Neural crest cell (in vitro differentiated cells): Measurements from ENCODE around the gene STK4. TPM values are rescaled to one million over a fixed set of nuclear protein-coding genes. Genes with fewer than 3 reads are reported as not detected.

ENCODE experiments used
- DNase-seq: peaks from one replicate; pipeline ENCODE4 v3.0.0; 2021; ENCODE audit warnings: low read depth, mixed read lengths, low spot score
- H3K27ac Mint-ChIP-seq: one replicate; pipeline ENCODE4 v1.8.0; 2021; ENCODE audit warnings: mild to moderate bottlenecking, mixed read lengths; ENCODE audit not compliant: unreplicated experiment
- H3K27me3 Mint-ChIP-seq: 2 replicates; pipeline ENCODE4 v1.8.0; 2021; ENCODE audit warnings: low read depth, mild to moderate bottlenecking, mixed read lengths
- H3K36me3 Mint-ChIP-seq: 2 replicates; pipeline ENCODE4 v1.8.0; 2021; ENCODE audit warnings: low read depth, mild to moderate bottlenecking, mixed read lengths
- H3K4me1 Mint-ChIP-seq: 2 replicates; pipeline ENCODE4 v1.8.0; 2021; ENCODE audit warnings: mixed read lengths
- H3K4me3 Mint-ChIP-seq: one replicate; pipeline ENCODE4 v1.8.0; 2021; ENCODE audit warnings: mild to moderate bottlenecking, mixed read lengths
- H3K9me3 Mint-ChIP-seq: 2 replicates; pipeline ENCODE4 v1.8.0; 2021; ENCODE audit warnings: mixed read lengths
- total RNA-seq: library from RNA; stranded (reverse); gene quantifications from 2 replicates; pipeline ENCODE4 v1.2.1, GENCODE V29; 2021
- TF ChIP-seq, protein P1 (sequence below): fragments of 200-600 bp; sonication (generic); conservative IDR thresholded peaks from 2 replicates; pipeline ENCODE4 v1.5.0; 2021; ENCODE audit warnings: antibody characterized with exemption, mild to moderate bottlenecking

The STK4 gene
- total RNA-seq, 1 donor from 2014 or later, result 41.2 TPM

DNA sequence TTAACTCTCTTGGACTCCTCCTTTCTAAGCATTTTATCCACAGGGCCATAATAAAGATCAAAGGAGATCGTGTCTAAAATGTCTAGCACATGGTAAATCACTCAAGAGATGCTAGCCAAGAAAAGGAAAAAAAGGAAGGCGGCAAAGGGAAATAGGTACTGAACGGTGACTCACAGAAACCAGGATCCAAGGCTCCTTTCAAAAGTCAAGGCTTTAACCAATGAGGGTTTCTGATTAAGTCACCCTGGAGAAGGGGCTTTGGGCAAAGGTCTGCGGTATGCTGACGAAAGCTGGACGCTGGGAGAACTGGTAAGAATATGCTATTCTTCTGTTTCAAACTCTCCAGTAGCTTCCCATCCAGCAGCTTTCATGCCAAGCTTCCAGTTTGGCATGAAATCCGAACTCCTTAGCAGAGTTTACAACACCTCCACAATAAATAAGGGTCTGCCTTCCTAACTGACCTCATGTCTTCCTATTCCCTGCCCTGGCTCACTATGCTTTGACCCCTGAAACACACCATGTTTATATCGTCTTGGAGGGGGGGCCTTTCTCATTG lies 7.2 kb upstream of the STK4 start:
- H3K4me1 Mint-ChIP-seq, result peaks cover 35% of the 10 kb centered on the region

DNA sequence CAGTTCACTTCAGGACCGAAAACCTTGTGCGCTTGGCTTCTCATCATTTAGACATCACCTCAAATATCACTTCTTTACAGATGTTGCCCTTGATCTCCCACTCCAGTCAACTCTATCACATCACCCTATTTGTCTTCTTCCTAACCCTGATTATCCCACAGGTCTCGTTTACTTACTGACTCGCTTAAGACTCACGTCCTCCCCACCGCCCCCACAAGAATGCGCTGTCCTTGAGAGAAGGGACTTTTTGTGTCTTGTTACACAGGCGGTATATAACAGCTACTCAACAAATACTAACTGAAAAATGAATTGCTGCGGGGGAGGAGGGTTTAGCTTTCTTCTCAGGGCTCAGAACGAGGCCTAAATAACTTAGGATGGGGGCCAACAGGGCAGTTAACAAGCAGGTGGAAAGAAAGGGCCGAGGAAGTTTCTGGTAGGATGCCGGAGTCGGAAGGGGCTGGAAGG lies 6.6 kb upstream of the STK4 start:
- Mint-ChIP-seq H3K36me3 (peaks cover 6% of the 10 kb centered on the region), H3K27ac (peak overlapping the region; percentile 93), H3K4me1 (peaks cover 35% of the 10 kb centered on the region), H3K9me3 (no peaks in the 10 kb centered on the region), H3K4me3 (peak overlapping the region; percentile 97), H3K27me3 (no peaks in the 10 kb centered on the region)
- TF ChIP-seq, protein P1, sequence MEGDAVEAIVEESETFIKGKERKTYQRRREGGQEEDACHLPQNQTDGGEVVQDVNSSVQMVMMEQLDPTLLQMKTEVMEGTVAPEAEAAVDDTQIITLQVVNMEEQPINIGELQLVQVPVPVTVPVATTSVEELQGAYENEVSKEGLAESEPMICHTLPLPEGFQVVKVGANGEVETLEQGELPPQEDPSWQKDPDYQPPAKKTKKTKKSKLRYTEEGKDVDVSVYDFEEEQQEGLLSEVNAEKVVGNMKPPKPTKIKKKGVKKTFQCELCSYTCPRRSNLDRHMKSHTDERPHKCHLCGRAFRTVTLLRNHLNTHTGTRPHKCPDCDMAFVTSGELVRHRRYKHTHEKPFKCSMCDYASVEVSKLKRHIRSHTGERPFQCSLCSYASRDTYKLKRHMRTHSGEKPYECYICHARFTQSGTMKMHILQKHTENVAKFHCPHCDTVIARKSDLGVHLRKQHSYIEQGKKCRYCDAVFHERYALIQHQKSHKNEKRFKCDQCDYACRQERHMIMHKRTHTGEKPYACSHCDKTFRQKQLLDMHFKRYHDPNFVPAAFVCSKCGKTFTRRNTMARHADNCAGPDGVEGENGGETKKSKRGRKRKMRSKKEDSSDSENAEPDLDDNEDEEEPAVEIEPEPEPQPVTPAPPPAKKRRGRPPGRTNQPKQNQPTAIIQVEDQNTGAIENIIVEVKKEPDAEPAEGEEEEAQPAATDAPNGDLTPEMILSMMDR, result no peak
- DNase-seq, result no peak

More for the DNA sequence above, 7.2 kb upstream of the STK4 start:
- peaks cover 7% of the 10 kb centered on the region for H3K36me3 Mint-ChIP-seq
- H3K4me3 Mint-ChIP-seq, result peak overlapping the region; percentile 97
- DNase-seq, result no peak
- H3K9me3 Mint-ChIP-seq, result no peaks in the 10 kb centered on the region
- H3K27ac Mint-ChIP-seq, result peak overlapping the region; percentile 4
- TF ChIP-seq, protein P1, result no peak
- no peaks in the 10 kb centered on the region for H3K27me3 Mint-ChIP-seq

DNA sequence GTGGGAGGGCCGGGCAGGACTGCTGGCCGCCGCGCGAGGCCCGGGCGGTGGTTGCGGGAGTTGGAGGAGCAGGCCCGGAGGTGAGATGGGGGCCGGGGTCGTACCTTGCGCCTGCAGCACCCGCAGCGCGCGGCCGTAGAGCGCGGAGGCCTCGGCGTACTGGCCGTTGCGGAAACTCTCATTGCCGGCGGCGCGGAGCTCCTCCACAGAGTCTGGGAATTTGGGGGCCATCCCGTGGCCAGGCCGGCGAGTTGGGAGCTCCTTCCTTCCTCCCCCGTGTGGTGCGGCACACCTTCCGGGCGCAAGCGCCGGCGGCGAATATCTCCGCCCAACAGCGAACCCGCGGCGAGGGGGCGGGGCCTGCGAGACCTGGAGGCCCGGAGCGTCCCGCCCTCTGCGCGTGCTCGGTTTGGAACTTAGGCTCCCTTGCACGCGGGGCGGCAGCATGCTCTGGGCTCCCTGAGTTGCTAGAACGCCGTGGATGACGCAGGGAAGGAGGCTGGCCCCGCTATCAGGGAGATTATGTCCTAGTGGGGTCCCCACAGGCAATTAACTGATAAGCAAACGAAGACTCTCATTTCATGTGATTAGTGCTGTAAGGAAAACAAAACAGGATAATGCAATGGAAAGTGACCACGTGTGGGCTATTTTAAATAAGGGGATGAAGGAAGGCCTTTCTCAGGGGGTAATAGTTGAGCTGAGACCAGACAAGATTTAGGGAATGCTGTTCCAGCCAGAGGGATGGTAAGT lies 6.0 kb upstream of the STK4 start, which contains the start of gene TOMM34:
TOMM34 (minus strand) TSS at position 295 of the 750 bp plus-strand sequence; CDS start at position 231, 64 bp downstream.
- H3K4me3 Mint-ChIP-seq, result peak within 1 kb of the TSS; percentile 97
- H3K4me1 Mint-ChIP-seq, result peaks cover 35% of the 10 kb centered on the region
- H3K36me3 Mint-ChIP-seq, result peaks cover 6% of the 10 kb centered on the region
- DNase-seq, result peak; percentile 85
- no peaks in the 10 kb centered on the region for H3K27me3 Mint-ChIP-seq
- TF ChIP-seq, protein P1, result no peak
- no peaks in the 10 kb centered on the region for H3K9me3 Mint-ChIP-seq
- H3K27ac Mint-ChIP-seq, result peak within 1 kb of the TSS; percentile 93

DNA sequence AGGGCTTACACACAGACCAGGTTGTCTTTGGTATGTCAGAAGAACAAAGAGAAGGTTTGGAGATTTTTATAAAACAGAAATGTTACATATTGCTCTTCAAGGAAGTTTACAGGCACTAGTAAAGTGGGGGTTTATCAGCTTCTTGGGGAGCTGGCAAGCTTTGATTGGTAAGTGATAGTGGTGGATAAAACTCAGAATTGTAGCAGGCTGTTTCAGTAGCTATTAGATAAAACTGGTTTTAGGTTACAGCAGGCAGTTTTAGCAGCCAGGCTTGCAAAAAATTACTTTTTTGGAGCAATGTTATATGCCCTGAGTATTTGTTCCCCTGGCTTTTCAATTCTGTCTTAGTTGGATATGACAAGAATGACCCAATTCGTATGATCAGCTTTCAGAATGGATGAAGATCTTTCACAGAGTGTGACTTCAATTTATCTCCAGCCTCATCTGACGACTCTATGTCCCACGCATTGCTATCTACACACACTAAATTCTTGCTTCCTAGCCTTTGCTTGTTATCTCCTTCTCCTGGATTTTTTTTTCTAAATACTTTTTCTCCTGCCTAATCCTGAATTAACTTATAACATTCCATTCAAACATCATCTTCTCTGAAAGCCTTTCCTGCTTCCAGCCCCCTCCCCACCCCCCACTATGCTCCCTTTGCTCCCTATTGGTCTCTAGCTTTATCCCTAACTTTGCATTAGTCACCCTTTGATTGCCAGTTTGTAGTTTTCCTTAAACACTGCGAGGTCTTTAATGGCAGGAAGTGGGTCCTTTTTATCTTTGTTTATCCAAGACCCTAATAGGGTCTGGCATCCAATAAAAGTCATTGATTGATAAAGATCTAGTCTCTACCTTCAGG lies 5.1 kb upstream of the STK4 start:
- Mint-ChIP-seq H3K9me3 (no peaks in the 10 kb centered on the region), H3K4me1 (peaks cover 41% of the 10 kb centered on the region), H3K27ac (no peak overlapping the region), H3K36me3 (peaks cover 2% of the 10 kb centered on the region), H3K4me3 (peak overlapping the region; percentile 97), H3K27me3 (no peaks in the 10 kb centered on the region)
- TF ChIP-seq, protein P1, result no peak
- no peak for DNase-seq

DNA sequence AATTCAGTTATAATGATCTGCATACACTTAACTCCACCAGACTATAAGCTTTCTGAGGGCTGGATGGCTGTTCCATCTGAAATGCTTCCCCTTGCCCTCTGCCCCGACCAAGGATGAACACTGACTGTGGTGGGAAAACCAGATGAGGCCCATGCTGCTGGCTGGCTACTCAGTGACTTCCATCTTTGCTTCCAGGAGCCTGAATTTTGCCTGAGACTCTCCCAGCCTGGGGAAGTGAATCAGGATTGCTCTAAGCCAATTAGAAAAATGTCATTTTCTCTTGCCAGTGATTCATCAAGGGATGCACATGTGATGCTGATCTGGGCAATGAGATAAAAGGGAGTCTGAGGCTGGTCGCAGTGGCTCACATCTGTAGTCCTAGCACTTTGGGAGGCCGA lies 4.4 kb upstream of the STK4 start:
- Mint-ChIP-seq H3K4me3 (peak overlapping the region; percentile 97), H3K27ac (no peak overlapping the region), H3K27me3 (no peaks in the 10 kb centered on the region), H3K4me1 (peaks cover 47% of the 10 kb centered on the region), H3K36me3 (peaks cover 2% of the 10 kb centered on the region), H3K9me3 (no peaks in the 10 kb centered on the region)
- TF ChIP-seq, protein P1, result no peak
- DNase-seq, result no peak
